HG03575 (cell line): ENCODE measurements around the gene FEM1B.
"Not testable (repeated sequence)": the region's sequence is repeated elsewhere in the genome, so short reads cannot be mapped to it uniquely, and the experiment has no call there.

Experiments used
- ATAC-seq: cut with Tn5 transposase; IDR thresholded peaks from one replicate; pipeline ENCODE4 v1.9.1; 2021; ENCODE audit not compliant: unreplicated experiment, insufficient number of reproducible peaks, low FRiP score; ENCODE audit errors: extremely low read depth

Gene FEM1B

DNA sequence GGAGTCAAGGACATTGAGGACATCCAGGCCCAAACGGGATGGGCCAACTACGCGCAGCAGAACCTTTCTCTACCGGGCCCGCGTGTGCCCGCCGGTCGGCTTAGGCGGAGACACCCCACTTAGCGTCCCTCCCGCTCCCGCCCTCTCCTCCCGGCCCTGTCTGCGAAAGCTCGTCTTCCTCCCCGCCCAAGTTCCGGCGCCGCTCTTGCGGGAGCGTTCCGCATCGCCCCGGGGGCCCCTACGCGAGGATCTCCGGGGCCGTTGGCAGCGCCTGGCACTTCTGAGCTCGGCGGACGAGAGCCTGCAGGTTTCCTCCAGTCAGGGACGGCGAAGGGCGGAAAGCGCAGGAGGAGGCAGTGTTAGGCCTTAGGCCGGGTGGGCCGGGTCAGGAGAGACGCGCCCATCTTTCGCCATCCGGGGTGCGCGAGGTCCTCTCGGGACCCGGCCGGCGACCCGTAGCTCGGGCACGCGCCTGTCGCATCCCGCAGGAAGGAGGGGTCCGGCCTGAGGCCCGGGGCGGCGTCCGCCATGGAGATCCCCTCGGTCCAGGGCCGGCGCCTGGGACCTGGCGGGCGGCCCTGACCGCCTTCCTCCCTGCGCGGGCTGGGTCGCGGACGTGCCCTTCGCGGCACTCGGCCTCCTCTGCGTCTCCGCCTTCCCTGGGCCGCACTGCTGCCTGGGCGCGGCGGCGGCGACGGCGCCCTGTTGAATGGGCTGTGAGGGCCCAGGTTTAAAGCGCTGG lies at the start of gene FEM1B:
Gene FEM1B, plus strand, starts transcription at position 143 of the 742 bp plus-strand sequence. CDS start 673 bp downstream, outside the sequence.
- no peak for ATAC-seq

- no peak for ATAC-seq
Measured at GRCh38 chr15:68228143-68228970, 49.2 kb upstream of the FEM1B start.

DNA sequence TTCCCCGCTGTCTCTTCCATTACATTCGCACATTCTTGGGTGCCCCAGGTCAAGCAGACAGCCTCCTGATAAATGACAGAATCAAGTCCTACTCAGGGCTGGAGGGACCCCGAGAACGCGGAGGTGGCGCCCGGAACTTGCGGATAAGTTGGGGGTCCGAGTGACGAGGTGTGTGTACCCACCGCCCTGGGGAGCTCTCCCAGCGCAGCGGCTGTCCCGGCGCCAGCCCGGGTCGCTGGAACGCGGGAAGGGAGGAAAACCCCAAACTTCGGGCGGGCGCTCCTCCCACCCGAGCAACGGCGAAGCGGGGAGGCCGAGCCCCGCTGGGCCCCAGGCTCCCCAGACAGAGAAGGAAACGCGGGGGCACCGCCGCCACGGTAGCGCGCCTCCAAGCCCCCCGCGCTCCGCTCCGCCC lies 48.6 kb upstream of the FEM1B start:
- no peak for ATAC-seq

GRCh38 chr15:68229386-68230156 lies 48.0 kb upstream of the FEM1B start, which contains the start of gene CLN6:
CLN6 (minus strand) TSS chr15:68229728; CDS start chr15:68229584, 144 bp downstream.
- no peak for ATAC-seq

GRCh38 chr15:68230157-68231100 lies 47.1 kb upstream of the FEM1B start:
- ATAC-seq = no peak

- ATAC-seq = no peak
Measured at GRCh38 chr15:68231102-68231818, 46.3 kb upstream of the FEM1B start.

DNA sequence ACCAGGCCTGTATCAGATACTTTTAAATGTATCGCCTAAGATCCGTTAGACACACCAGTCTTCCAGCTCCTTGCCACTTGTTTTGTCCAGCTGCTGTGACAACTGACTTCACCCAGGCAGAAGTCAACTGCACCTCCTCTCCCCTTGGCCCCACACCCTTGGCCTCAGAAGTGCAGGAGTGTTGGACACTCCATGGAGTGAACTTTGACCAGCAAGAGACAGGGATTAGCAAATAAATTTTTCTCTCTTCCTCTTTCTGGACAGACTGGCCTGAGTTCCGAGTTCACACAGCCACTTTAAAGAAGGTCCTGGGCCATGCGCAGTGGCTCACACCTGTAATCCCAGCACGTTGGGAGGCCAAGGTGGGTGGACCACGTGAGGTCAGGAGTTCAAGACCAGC lies 45.1 kb upstream of the FEM1B start:
- no peak for ATAC-seq

DNA sequence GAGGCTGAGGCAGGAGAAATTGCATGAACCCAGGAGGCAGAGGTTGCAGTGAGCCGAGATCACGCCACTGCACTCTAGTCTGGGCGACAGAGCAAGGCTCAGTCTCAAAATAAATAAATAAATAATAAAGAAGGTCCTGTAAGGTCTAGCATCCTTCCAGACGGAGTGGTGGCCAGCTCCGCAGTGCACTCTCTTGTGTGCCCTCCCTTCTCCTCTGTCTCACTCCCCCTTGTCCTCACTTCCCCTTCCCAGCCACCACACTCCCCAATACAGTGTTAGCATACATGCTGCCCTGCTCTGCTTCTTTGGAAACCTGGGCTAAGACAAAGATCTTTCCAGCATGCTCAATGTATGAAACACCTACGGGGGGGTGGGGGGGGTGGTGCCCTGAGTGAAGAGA lies 44.6 kb upstream of the FEM1B start:
- no peak for ATAC-seq

DNA sequence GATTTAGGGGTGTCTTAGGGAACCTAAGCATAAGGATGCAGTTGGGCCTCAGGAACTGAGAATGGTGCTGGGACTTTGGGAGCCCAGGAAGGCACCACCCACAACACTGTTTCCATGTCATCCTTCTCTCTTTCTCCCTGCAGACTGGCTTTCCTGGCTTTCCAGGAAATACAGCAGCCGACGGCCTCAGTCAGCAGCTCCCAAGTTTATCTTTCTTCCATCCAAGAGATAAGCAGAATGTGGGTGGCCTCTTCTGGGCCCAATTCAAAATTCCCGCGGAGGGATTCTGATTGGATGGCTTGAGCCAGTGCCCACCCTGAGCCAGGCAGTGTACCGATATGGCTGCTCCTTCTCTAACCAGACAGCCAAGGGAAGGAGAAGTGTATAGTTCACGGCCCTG lies 43.5 kb upstream of the FEM1B start:
- ATAC-seq = no peak

GRCh38 chr15:68234520-68234919 lies 43.0 kb upstream of the FEM1B start:
- ATAC-seq = not testable (repeated sequence)

GRCh38 chr15:68235022-68235421 lies 42.5 kb upstream of the FEM1B start:
- ATAC-seq = no peak

GRCh38 chr15:68239025-68239424 lies 38.5 kb upstream of the FEM1B start:
- ATAC-seq = no peak

- no peak for ATAC-seq
Measured at GRCh38 chr15:68241088-68241935, 36.2 kb upstream of the FEM1B start.

DNA sequence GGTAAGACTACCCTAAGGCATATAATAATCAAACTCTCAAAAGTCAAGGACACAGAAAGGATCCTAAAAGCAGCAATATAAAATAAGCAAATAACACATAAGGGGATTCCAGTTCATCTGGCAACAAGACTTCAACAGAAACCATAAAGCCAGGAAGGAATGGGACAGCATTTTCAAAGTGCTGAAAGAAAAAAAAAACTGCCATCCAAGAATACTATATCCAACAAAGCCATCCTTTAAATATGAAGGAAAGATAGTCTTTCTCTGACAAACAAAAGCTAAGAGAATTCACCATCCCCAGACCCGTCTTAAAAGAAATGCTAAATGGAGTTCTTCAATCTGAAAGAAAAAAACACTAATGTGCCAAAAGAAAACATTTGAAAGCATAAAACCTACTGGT lies 33.3 kb upstream of the FEM1B start:
- no peak for ATAC-seq

- ATAC-seq = no peak
Measured at GRCh38 chr15:68249058-68249713, 28.4 kb upstream of the FEM1B start.

DNA sequence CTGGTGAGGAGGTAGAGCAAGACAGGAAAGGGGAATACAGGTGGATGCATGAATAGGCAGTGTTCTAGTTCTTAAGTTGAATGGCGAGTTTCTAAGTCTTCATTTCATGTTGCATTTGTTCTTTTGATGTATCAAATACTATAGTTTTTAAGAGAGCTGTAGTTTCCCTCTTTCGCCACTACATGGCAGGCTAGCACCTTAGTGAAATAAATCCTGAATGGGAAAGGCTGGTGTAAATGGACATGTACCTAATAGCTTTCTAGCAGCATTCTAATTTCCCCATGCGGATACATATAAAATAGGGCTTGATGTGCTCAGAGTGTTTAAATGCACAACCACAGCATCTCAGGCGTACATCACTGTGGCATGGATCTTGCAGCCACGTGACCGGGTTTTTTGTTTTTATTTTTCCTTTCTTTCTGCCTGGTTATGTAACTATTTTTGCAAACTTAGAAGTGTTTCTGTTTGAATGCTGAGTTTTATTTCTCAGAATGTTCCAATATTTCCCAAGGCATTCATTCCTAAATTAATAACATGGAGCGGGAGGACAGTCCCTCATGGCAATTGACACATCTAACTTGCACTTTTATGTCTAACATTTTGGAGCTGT lies 24.5 kb upstream of the FEM1B start:
- no peak for ATAC-seq
